HEK293 (cell line): ENCODE measurements around the gene NEB.

Experiments
- CTCF ChIA-PET: fragments of 350-600 bp; formaldehyde crosslinking; extraction: SDS; loops from one replicate; lab custom pipeline; 2021; ENCODE audit warnings: antibody characterized with exemption; lab: Yijun Ruan, JAX
- POLR2A ChIA-PET: fragments of 300-600 bp; formaldehyde crosslinking; extraction: SDS; loops from one replicate; lab custom pipeline; 2020; ENCODE audit warnings: antibody characterized with exemption, inconsistent platforms; lab: Yijun Ruan, JAX
- H3K27ac ChIP-seq: fragments of 200-500 bp; sonication (Bioruptor generic); 2 replicates; pipeline ENCODE4 v1.5.1; 2014; ENCODE audit warnings: low read depth, low read length, control low read depth, inconsistent platforms; ENCODE audit errors: extremely low read depth
- H3K36me3 ChIP-seq, 2 experiments: fragments of 200-500 bp in 1 of 2; sonication (Bioruptor generic) in 1 of 2; 1 replicate in 1 of 2; 2 replicates in 1 of 2; pipeline ENCODE4 v1.5.1; 2014 to 2017; ENCODE audit warnings: inconsistent platforms in 2 of 2, low read length in 2 of 2; ENCODE audit not compliant: control insufficient read depth in 2 of 2, insufficient read depth in 1 of 2
- H3K4me1 ChIP-seq: fragments of 200-500 bp; sonication (Bioruptor generic); 2 replicates; pipeline ENCODE4 v1.5.1; 2014; ENCODE audit warnings: mild to moderate bottlenecking, low read length, inconsistent platforms; ENCODE audit not compliant: control insufficient read depth, insufficient read depth
- H3K4me3 ChIP-seq: 2 replicates; pipeline ENCODE4 v1.5.1; 2011; ENCODE audit warnings: low read depth, mild to moderate bottlenecking, control low read depth, low read length, moderate library complexity
- H3K9me3 ChIP-seq: fragments of 200-500 bp; sonication (Bioruptor generic); 2 replicates; pipeline ENCODE4 v1.5.1; 2014; ENCODE audit warnings: low read depth, low read length, inconsistent platforms; ENCODE audit not compliant: control insufficient read depth, insufficient read depth
- ELK4 ChIP-seq: IDR thresholded peaks from 2 replicates; pipeline ENCODE4 v1.6.1; 2011; ENCODE audit warnings: mild to moderate bottlenecking, low read depth, low read length, borderline replicate concordance
- PRDM1 ChIP-seq: fragments of 450-650 bp; formaldehyde crosslinking; IDR thresholded peaks from 2 replicates; pipeline ENCODE4; 2016; ENCODE audit warnings: missing biosample characterization, missing genetic modification characterization
- RBAK ChIP-seq: fragments of 450-650 bp; formaldehyde crosslinking; IDR thresholded peaks from 2 replicates; pipeline ENCODE4 v1.5.1; 2016; ENCODE audit warnings: missing biosample characterization, missing genetic modification characterization
- SP3 ChIP-seq: fragments of 450-650 bp; formaldehyde crosslinking; IDR thresholded peaks from 2 replicates; pipeline ENCODE4 v1.5.1; 2016; ENCODE audit warnings: missing biosample characterization, missing genetic modification characterization
- TCF7L2 ChIP-seq: IDR thresholded peaks from 2 replicates; pipeline ENCODE4 v1.6.1; 2011; ENCODE audit warnings: low read depth, mild to moderate bottlenecking, inconsistent platforms, low read length, moderate library complexity, borderline replicate concordance
- ZBTB1 ChIP-seq: fragments of 450-650 bp; formaldehyde crosslinking; IDR thresholded peaks from 2 replicates; pipeline ENCODE4 v1.5.1; 2016; ENCODE audit warnings: missing biosample characterization, missing genetic modification characterization
- ZBTB11 ChIP-seq: fragments of 450-650 bp; formaldehyde crosslinking; conservative IDR thresholded peaks from 2 replicates; pipeline ENCODE4 v1.5.1; 2016; ENCODE audit warnings: low read depth, missing biosample characterization, missing genetic modification characterization
- ZBTB20 ChIP-seq: fragments of 450-650 bp; formaldehyde crosslinking; IDR thresholded peaks from 2 replicates; pipeline ENCODE4 v1.5.1; 2016; ENCODE audit warnings: missing biosample characterization, missing genetic modification characterization
- ZBTB49 ChIP-seq: fragments of 450-650 bp; formaldehyde crosslinking; IDR thresholded peaks from 2 replicates; pipeline ENCODE4 v1.5.1; 2016; ENCODE audit warnings: missing biosample characterization, missing genetic modification characterization, low read depth
- ZFP69B ChIP-seq: fragments of 450-650 bp; formaldehyde crosslinking; IDR thresholded peaks from 2 replicates; pipeline ENCODE4 v1.5.1; 2016; ENCODE audit warnings: missing biosample characterization, missing genetic modification characterization
- ZIC2 ChIP-seq: fragments of 450-650 bp; formaldehyde crosslinking; IDR thresholded peaks from 2 replicates; pipeline ENCODE4 v1.5.1; 2016; ENCODE audit warnings: missing biosample characterization, missing genetic modification characterization
- ZNF133 ChIP-seq: fragments of 450-650 bp; formaldehyde crosslinking; IDR thresholded peaks from 2 replicates; pipeline ENCODE4 v1.5.1; 2016; ENCODE audit warnings: missing biosample characterization, missing genetic modification characterization
- ZNF138 ChIP-seq: fragments of 450-650 bp; formaldehyde crosslinking; IDR thresholded peaks from 2 replicates; pipeline ENCODE4 v1.5.1; 2016; ENCODE audit warnings: missing biosample characterization, missing genetic modification characterization, borderline replicate concordance
- ZNF157 ChIP-seq: fragments of 450-650 bp; formaldehyde crosslinking; IDR thresholded peaks from 2 replicates; pipeline ENCODE4 v1.5.1; 2016; ENCODE audit warnings: missing biosample characterization, missing genetic modification characterization
- ZNF202 ChIP-seq: fragments of 450-650 bp; formaldehyde crosslinking; IDR thresholded peaks from 2 replicates; pipeline ENCODE4 v1.5.1; 2016; ENCODE audit warnings: missing biosample characterization, missing genetic modification characterization, borderline replicate concordance
- ZNF239 ChIP-seq: fragments of 450-650 bp; formaldehyde crosslinking; IDR thresholded peaks from 2 replicates; pipeline ENCODE4 v1.5.1; 2016; ENCODE audit warnings: missing biosample characterization, missing genetic modification characterization
- ZNF24 ChIP-seq: fragments of 450-650 bp; formaldehyde crosslinking; IDR thresholded peaks from 2 replicates; pipeline ENCODE4 v1.5.1; 2016; ENCODE audit warnings: missing biosample characterization, missing genetic modification characterization
- ZNF416 ChIP-seq: fragments of 450-650 bp; formaldehyde crosslinking; IDR thresholded peaks from 2 replicates; pipeline ENCODE4 v1.5.1; 2016; ENCODE audit warnings: missing biosample characterization, missing genetic modification characterization
- ZNF423 ChIP-seq: fragments of 450-650 bp; formaldehyde crosslinking; IDR thresholded peaks from 2 replicates; pipeline ENCODE4 v1.5.1; 2016; ENCODE audit warnings: missing biosample characterization, missing genetic modification characterization
- ZNF544 ChIP-seq: fragments of 450-650 bp; formaldehyde crosslinking; IDR thresholded peaks from 2 replicates; pipeline ENCODE4 v1.5.0; 2017; ENCODE audit warnings: missing biosample characterization, missing genetic modification characterization
- ZNF561 ChIP-seq: fragments of 450-650 bp; IDR thresholded peaks from 2 replicates; pipeline ENCODE4 v1.5.1; 2018; ENCODE audit warnings: missing biosample characterization, missing genetic modification characterization, borderline replicate concordance
- ZNF585B ChIP-seq: fragments of 450-650 bp; formaldehyde crosslinking; IDR thresholded peaks from 2 replicates; pipeline ENCODE4 v1.5.1; 2016; ENCODE audit warnings: missing biosample characterization, missing genetic modification characterization
- ZNF596 ChIP-seq: fragments of 450-650 bp; IDR thresholded peaks from 2 replicates; pipeline ENCODE4 v1.5.0; 2018; ENCODE audit warnings: missing biosample characterization, mild to moderate bottlenecking, missing genetic modification characterization, moderate library complexity
- ZNF626 ChIP-seq: fragments of 450-650 bp; sonication (Bioruptor Pico); formaldehyde crosslinking; IDR thresholded peaks from 2 replicates; pipeline ENCODE4 v1.5.1; 2018; ENCODE audit warnings: missing biosample characterization, missing genetic modification characterization, inconsistent platforms
- ZNF747 ChIP-seq: fragments of 450-650 bp; formaldehyde crosslinking; IDR thresholded peaks from 2 replicates; pipeline ENCODE4 v1.5.1; 2016; ENCODE audit warnings: missing biosample characterization, missing genetic modification characterization
- ZNF776 ChIP-seq: fragments of 450-650 bp; formaldehyde crosslinking; IDR thresholded peaks from 2 replicates; pipeline ENCODE4 v1.5.0; 2017; ENCODE audit warnings: missing biosample characterization, missing genetic modification characterization, borderline replicate concordance
- ZNF837 ChIP-seq: fragments of 450-650 bp; formaldehyde crosslinking; IDR thresholded peaks from 2 replicates; pipeline ENCODE4 v1.5.1; 2016; ENCODE audit warnings: missing biosample characterization, missing genetic modification characterization
- ZSCAN30 ChIP-seq: fragments of 450-650 bp; IDR thresholded peaks from 2 replicates; pipeline ENCODE4 v1.5.1; 2018; ENCODE audit warnings: missing biosample characterization, mild to moderate bottlenecking, missing genetic modification characterization, moderate library complexity
- ZSCAN4 ChIP-seq: fragments of 450-650 bp; formaldehyde crosslinking; IDR thresholded peaks from 2 replicates; pipeline ENCODE4 v1.5.1; 2017; ENCODE audit warnings: missing biosample characterization, missing genetic modification characterization

The NEB gene

GRCh38 chr2:151664520-151664919, 69.8 kb downstream of the NEB start:
- ChIA-PET POLR2A (no interaction called here), CTCF (no interaction called here)
- Histone ChIP-seq H3K27ac (no peak overlapping the region), H3K36me3 (no peaks in the 10 kb centered on the region), H3K4me3 (no peak overlapping the region), H3K9me3 (no peaks in the 10 kb centered on the region), H3K4me1 (no peaks in the 10 kb centered on the region)
- no peak for TF ChIP-seq ZNF138 (tag by site-specific recombination)
- TF ChIP-seq TCF7L2, result no peak
- TF ChIP-seq ZNF202 (tag by site-specific recombination), result no peak
- TF ChIP-seq ZNF585B (tag by site-specific recombination), result no peak
- no peak for TF ChIP-seq ZSCAN30 (tag by site-specific recombination)
- no peak for TF ChIP-seq ZNF423 (tag by site-specific recombination)
- TF ChIP-seq SP3 (tag by site-specific recombination), result no peak
- no peak for TF ChIP-seq ZFP69B (tag by site-specific recombination)
- TF ChIP-seq ZNF239 (tag by site-specific recombination), result no peak
- no peak for TF ChIP-seq ZNF24
- no peak for TF ChIP-seq ZNF837 (tag by site-specific recombination)
- no peak for TF ChIP-seq ZNF157 (tag by site-specific recombination)
- no peak for TF ChIP-seq ZIC2 (tag by site-specific recombination)
- TF ChIP-seq ZNF416 (tag by site-specific recombination), result no peak
- no peak for TF ChIP-seq ZBTB1 (tag by site-specific recombination)
- no peak for TF ChIP-seq ZNF747

DNA sequence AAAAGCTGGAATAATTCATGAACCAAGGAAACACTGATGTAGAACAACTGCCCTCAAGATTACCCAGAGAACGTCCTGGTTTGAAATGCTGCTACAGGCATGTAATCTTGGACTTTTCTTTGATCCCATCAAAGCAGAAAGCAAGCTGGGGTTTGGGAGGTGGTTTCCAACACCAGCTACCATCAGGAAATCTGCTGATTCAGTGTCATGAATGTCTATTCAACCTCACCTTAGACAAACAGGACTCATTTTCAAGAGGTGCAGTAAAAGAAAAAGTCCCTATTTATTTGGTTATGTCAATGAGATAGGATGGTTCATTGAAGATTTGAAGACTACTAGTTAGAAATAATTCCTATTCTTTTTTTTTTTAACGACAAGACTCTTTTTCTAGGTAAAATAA, 72.7 kb downstream of the NEB start:
- Histone ChIP-seq H3K4me1 (no peaks in the 10 kb centered on the region), H3K27ac (no peak overlapping the region), H3K9me3 (no peaks in the 10 kb centered on the region), H3K4me3 (no peak overlapping the region), H3K36me3 (no peaks in the 10 kb centered on the region)
- ChIA-PET POLR2A (no interaction called here), CTCF (interaction anchor here (1.4 kb wide), 1 partner anchor 8 kb away, joined by 5 read pairs; no protein-coding TSS in a partner anchor)
- TF ChIP-seq ZNF133 (tag by site-specific recombination) (no peak), ZBTB11 (tag by site-specific recombination) (no peak), ZSCAN4 (tag by site-specific recombination) (no peak), ZNF561 (tag by site-specific recombination) (no peak), ZNF776 (no peak), ELK4 (no peak), PRDM1 (tag by site-specific recombination) (no peak), SP3 (tag by site-specific recombination) (no peak), ZBTB49 (tag by site-specific recombination) (no peak), ZNF544 (tag by site-specific recombination) (no peak), RBAK (tag by site-specific recombination) (no peak), ZBTB20 (tag by site-specific recombination) (no peak), ZNF596 (tag by site-specific recombination) (no peak), ZNF626 (tag by site-specific recombination) (no peak)
